Stimulated activated CD4-positive, alpha-beta T cell treated with anti-CD3 and anti-CD28 coated beads, TNF-alpha, amount 100 ng/mL, for 48 hours (primary cell): ENCODE data around the gene ACSF2.
"Not testable (repeated sequence)": the region's sequence is repeated elsewhere in the genome, so short reads cannot be mapped to it uniquely, and the experiment has no call there.

Source experiments
- DNase-seq, 3 donors: peaks; one replicate each; pipeline ENCODE4 v3.0.0-alpha.2; 2020; ENCODE audit warnings: low read depth in 3 of 3

ACSF2 gene, protein sequence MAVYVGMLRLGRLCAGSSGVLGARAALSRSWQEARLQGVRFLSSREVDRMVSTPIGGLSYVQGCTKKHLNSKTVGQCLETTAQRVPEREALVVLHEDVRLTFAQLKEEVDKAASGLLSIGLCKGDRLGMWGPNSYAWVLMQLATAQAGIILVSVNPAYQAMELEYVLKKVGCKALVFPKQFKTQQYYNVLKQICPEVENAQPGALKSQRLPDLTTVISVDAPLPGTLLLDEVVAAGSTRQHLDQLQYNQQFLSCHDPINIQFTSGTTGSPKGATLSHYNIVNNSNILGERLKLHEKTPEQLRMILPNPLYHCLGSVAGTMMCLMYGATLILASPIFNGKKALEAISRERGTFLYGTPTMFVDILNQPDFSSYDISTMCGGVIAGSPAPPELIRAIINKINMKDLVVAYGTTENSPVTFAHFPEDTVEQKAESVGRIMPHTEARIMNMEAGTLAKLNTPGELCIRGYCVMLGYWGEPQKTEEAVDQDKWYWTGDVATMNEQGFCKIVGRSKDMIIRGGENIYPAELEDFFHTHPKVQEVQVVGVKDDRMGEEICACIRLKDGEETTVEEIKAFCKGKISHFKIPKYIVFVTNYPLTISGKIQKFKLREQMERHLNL

DNA sequence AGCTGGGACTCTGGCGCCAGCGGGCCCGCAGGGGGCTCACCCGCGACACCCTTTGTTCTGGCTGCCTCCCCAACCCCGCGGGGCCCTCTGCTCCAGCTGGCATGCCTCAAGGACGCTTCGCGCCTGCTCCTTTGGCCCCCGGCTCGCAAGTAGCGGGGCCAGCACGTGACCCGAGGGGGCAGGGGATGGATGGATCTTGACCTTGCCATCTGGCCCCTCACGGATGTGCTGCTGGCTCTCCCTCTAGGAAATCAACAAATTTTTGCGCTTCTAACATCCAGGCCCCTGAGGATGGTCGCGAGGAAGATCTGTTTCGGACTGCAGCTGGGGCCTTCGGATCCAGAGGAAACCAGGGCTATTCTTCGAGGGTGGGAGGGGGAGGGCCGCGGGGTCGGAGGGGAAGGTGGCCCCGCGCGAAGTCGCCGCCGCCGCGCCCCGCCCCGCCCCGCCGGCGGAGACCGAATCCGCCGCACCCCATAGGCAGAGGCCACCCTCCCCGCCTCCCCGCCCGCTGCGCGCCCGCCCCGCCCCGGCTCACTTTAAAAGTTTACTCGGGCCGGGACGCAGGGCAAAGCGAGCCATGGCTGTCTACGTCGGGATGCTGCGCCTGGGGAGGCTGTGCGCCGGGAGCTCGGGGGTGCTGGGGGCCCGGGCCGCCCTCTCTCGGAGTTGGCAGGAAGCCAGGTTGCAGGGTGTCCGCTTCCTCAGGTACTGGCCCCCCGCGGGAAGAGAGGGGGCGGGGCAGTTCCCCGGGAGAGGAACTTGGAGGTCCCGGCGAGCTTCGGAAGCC, at the start of gene ACSF2:
TSS of gene ACSF2 (plus strand) at position 537 of the 790 bp plus-strand sequence. CDS start at position 581, 44 bp downstream.
- DNase-seq, result peak; percentile 38 to 65 (median 50)

DNA sequence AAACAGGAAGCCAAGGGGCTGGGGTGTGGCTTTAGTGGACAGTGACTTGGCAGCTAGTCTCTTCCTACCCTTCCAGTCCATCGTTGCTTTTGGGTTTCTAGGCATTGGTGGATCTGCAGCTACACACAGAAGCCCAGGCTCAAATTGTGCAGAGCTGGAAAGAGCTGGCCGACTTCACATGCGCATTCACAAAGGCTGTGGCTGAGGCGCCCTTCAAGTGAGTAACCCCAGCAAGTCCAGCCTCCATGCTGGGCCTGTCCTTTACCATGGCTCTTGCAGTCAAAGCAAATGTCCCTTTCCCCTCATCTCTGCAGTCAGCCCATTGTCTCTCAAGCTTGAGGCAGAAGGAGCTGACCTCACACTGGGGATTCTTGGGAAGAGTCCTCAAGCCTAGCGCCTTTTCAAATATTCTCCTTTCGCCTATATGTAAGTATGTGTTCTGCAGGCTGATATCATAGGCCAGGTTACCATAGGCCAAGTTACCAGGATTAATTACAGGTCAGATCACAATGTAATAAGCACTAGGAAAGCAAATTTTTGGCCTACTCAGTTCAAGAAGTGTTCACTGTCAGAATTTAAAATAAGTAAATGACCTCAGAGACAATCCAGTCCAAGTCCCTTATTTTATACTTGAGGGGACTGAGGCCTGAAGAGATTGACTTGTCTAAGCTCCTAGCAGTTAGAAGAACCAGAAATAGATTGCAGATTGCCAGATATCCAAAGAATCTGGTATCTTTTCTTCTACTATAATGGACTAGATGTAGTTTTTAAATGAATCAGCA, 46.5 kb upstream of the ACSF2 start:
- no peak for DNase-seq

DNA sequence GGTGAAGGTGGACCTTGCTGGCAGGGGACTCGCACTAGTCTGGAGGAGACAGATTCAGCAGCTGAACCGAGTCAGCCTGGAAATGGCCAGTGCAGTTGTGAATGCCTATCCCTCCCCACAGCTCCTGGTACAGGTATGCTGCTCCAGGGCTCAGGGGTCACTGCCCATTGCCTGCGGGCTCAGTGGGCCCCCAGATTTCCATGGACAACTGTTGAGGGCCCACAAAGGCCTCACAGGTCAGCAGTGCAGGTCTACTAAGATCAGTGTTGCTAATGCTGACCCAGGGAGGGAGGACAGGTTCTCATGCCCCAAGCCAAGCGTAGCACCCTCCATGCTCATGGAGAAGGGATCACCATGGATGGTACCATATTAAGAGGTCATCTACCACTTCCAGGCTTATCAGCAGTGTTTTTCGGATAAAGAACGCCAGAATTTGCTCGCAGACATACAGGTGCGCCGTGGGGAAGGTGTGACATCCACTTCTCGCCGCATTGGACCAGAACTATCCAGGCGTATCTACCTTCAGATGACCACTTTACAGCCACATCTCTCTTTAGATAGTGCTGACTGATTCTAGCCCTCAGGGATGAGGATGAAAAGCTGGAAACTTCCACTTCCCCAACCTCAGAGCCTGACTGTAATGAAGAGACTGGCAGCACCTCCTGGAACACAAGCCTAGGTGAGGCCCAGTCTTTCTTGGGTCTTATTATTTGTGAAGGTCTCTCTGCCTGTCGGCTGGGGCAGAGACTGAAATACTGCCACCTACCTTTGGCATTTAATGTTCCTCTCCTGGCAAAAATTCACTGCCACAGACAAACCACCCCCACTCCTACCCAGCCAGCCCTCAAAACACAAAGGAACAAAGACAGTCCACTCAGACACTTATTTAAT, 45.4 kb upstream of the ACSF2 start:
- no peak for DNase-seq

DNA sequence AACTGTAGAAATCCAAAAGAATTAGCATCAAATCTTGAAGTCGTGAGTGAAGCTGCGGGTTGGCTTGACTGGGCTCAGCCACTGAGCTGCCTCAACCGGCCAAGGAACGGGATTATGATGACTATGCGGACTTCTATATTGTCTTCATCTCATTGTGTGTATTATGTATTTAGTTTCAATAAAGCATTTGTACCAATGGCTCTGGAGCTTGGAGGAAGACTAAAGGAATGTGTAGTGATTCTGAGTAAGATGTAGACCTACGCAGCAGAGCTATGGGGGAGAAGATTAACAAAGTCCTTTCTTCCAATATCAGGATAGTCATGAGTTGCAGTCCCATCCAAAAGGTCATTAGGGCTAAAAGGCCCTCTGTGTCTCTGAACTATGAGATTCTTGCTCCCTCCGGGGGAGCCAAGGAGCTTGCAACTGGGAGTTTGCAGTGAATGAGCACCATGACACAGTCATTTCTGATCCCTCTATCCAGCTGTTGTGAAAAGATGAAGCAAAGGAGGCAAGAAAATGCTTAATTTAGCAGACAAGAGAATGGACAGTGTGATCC, 44.7 kb upstream of the ACSF2 start:
- no peak for DNase-seq

DNA sequence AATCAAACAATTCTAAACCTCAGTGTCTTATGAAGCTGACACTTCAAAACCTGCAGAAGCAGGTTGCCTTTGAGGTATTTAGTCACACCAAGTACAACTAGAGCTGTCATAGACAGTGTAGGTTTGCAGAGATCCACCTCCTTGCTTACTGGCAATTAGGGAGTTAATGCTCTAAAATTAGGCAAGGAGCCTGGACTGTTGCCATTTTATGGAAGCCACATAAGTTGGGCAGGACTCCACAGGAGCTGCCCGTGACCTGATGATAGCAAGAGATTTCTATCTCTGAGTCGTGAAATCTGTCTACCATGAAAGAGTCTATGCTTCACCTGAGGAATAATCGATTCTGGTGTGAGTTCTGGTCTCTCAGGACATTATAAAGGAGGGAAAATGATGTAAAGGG, 44.1 kb upstream of the ACSF2 start:
- DNase-seq, result no peak

DNA sequence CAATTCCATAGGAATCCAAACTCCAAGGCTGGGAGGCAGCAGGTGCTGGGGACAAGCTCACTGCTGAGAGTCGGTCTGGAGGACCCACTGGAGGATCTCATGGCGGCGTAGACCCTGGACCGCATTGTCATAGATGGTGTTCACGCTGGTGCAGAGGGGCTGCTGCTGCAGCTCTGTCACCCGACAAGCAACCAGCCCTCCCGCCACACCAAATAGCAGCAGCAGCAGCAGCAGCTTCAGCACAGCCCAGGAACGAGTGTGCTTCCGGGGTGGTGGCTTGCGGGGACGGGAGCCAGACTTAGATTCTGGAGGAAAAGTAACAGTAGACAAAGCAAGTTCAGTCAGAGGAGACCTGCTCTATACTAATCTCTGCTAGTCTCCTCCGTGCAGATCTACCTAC, 43.1 kb upstream of the ACSF2 start:
- DNase-seq, result no peak

DNA sequence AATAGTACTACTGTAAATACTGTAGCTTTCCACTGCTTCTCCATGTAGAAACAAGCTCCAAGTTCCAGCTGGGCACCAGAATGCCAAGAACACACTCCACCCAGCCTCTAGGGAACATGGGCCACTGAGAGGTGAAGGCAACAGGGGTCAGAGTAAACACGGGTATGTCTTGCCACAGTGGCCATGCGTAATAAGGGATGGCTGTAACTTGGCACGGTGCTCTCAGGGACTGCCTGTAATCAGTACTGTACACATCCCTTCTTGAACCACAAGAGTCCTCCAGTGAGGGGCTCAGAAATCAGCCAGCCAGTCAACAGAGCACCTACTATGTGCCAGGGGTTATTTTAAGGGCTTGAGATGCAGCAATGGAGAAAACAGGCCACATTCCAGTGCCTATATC, 39.5 kb upstream of the ACSF2 start:
- DNase-seq, result no peak

DNA sequence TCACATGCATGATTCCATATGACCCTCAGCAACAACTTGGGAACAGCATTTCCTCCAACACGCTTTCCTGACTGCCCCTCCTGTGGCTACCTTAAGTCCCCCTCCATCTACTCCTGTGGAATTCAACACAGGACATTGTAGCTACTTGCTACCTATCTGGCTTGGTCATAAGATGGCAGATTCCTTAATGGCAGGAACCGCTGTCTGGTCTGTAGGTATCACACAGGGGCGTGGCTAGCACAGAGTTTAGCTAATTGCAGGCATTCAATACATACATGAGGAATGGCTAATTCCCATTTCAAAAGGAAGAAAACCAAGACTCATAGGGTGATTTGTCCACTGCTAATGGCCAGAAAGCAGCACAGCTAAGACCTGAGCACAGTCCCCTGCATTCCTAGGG, 37.3 kb upstream of the ACSF2 start:
- no peak for DNase-seq

DNA sequence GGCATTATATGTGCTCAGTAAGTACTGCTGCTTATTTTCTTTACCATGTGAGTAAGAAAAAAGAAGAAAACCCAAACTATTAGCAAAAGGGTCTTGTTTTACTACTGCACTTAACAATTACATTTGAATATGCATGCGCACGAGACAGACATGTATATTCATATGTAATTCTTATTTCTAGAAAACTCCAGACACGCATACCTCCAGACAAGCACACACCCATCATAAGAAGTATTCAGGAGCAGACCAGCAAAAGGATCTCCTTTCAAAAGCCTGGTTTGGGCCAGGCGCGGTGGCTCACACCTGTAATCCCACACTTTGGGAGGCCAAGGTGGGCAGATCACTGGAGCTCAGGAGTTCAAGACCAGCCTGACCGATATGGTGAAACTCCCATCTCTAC, 36.5 kb upstream of the ACSF2 start:
- no peak for DNase-seq

DNA sequence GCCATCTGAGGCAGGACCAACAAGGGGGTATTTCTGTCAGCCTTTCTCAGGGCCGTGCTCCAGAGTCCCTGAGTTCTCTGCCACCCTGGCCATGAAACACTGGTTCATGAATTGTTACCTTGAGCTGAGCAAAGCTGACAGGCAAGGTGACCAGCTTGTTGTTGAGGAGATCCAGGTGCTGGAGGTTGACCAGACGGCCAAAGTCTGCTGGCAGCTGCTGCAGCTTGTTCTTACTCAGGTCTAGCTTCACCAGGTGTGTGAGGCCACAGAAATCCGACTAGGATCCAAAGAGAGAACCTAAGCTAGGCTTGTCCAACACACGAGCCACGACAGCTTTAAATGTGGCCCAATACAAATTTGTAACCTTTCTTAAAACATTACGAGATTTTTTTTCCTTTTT, 33.4 kb upstream of the ACSF2 start:
- no peak for DNase-seq

DNA sequence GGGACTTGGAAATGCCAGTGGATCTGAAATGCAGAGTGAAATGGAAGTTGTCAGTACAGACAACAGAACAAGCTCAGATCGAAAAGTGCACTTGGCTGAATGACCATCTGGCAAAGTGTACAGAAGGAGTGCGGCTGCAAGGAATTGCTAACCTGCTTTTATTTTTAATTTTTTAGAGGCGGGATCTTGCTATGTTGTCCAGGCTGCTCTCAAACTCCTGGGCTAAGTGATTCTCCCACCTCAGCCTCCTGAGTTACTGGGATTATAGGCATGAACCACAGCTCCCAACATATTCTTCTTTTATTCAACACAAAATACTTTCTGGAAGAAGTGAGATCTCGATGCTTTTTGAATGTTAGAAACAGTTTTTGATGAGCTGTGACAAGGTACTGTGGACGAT, 32.3 kb upstream of the ACSF2 start:
- DNase-seq, result no peak

DNA sequence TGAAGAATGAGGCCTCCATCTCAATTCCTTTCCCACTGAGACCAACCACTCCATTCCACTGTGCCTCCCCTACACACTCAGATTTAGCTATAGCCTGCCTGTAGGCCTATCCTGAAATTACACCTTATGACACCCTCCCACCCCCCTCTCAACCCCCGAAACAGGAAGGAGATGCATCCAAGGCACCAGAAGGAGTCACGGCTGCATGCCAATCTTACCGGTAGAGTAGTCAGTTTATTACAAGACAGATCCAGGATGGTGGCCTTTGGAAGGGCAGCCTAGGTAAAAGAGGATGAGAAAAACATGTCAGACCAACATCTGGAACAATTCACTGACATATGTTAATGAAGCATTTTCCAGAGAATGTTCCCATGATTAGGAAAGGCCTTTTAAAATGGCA, 31.3 kb upstream of the ACSF2 start:
- DNase-seq, result no peak

DNA sequence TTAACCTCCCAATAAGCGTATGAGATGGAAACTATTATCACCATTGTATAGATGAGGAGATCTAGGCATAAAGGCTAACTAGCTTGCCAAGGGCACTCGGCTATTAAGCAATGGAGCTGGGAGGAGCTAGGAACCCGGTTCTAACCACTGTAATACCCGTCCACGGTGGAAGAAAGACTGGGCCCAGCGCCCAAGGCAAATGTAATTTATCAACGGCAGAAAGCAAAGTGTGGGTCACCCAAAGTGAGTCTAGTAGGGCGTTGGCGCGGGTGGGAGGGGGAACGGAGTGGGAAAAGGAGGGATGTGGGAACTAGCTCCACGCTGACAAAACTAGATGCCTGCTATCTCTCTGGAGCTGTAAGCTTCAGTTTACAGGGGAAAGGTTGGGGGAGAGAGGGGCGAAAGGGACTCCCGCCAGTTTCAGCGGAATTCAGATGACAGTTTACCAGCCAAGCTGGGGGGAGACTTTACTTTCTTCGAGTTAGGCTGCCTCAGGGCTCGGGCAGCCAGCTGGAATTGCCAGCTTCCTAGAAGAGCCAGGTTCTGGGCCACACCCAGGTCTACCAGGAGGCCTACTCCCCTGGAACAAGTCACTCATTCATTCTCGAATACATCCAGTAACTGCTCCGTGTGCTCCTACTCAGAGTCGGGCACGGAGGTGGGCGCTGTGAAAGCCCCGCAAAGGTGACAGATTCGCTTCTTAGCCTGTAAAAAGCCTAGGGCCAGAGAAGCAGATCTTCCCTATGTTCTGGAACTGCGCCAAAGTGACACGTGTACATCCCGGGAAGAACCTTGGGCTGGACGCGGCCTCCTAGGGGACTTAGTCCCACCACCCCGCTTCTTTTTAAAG, 29.5 kb upstream of the ACSF2 start:
- peak in 1 of 3 donors; percentile 11 for DNase-seq

DNA sequence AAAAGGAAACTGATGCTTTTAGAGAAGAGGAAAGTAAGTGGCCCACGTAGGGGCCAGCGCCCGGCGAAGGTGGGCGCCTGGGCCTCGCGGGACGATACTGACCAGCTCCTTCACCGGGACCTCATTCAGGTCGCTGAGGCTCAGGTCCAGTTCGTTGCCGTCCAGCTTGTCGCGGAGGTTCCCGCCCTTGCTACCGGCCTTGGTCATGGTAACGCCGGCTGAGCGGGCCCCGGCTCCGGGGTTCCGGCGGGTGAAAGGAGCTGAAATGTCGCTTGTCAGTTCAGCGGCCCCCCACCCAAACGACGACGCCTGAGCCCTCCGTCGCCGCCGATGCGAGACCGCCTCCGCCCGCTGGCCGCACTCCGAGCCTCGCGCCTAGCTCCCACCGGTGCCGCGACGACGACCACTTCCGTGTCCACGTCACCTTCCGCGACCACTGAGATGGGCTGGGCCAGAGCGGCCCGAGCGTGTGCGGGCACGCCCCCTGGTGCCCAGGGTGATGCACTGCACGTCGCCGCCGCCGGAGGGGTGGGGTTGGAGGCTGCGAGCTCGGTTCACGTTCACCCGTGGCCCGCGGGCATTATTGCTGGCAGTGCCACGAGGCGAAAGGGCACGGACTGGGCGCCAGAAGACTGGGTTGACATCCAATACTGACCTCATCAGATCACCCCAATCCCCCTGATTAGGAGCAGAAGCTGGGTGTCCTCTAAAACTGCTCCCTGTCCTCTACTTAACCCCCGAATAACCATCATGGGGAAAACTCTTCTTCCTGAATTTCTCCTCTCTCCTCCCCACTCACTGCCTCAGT, 28.7 kb upstream of the ACSF2 start, which contains the start of gene LRRC59:
TSS of gene LRRC59 (minus strand) at position 413 of the 808 bp plus-strand sequence. CDS start at position 207, 206 bp downstream.
- DNase-seq, result peak; percentile 79 to 90 (median 87)

DNA sequence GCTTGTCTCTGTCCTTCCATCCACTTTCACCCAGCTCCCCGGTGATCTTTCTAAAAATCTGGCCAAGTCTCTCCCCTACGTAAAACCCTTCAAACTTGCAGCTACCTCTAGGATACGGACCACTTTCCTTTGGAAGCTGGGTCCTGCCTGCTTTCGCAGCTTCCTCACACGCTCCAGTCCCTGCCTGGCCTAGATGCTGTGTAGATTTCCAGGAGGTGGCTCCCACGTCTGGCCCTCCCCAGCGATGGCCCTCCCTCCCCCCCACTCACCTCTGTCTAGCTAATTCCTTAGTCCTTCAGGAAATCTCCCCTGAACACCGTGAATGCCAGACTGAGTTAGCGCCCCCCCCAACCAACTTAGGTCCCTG, 28.1 kb upstream of the ACSF2 start:
- DNase-seq, result no peak

DNA sequence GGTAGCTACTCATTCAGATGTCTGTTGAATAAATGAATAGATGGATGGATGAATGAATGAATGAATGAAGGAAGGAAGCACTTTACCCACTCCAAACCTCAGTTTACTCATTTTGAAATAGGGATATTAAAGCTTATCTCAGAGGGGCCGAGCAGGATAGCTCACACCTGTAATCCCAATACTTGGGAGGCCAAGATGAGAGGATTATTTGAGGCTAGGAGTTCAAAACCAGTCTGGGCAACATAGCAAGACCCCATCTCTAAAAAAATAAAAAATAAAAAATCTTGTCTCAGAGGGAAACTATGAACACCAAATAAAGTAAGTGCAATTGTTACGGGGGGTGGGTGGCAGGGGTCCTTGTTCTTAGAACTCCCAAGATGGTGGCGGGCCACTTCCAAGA, 27.3 kb upstream of the ACSF2 start:
- not testable (repeated sequence) for DNase-seq

DNA sequence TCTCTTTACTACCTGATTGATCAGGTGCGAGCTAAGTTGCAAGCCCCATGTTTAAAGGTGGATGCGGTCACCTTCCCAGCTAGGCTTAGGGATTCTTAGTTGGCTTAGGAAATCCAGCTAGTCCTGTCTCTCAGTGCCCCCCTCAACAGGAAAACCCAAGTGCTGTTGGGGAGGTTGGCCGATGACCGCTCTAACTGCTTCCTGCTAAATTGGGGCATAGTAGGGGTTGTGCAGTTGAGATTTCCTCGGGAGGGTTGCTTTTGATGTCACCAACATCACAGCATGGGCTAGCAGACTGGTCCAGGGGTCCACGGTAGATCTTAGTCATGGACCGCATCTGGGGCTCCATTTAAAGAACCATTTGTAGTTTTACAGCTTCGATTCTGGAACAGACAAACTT, 26.4 kb upstream of the ACSF2 start:
- not testable (repeated sequence) for DNase-seq

DNA sequence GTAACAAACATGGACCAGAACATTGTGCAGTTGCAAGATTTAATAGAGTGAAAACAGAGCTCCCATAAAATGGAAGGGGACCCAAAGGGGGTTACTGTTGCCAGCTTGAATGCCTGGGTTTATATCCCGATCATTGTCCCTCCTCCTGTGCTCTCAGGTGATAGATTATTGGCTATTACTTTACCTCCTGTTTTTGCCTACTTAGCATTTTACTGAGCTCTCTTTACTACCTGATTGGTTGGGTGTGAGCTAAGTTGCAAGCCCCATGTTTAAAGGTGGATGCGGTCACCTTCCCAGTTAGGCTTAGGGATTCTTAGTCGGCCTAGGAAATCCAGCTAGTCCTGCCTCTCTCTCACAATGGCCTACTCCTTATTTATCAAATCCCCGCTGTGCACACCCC, 20.7 kb upstream of the ACSF2 start:
- not testable (repeated sequence) for DNase-seq

DNA sequence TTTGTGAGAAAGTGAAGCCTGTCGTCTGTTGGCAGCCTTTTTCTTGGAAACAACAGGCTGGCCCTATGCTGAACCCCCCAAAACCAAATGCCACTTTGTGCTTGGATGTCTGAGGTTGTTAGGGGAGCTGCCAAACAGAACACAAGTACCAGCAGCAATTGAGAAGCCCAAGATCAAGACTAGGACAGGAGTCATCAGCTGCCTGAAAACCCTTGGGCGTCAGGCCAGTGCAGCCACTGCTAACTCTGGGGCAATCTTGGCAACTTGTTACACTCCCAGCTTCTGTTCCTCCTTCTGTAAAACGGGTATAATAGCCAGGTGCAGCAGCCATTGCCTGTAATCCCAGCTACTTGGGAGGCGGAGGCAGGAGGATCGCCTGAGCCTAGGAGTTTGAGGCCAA, 19.4 kb upstream of the ACSF2 start:
- no peak for DNase-seq
